Lower lobe of right lung (tissue), 2 donors: ENCODE data around the gene MGST2. TPM values are rescaled to one million over a fixed set of nuclear protein-coding genes. Genes with fewer than 3 reads are reported as not detected.
A peak's percentile ranks its signal among the peaks of the same experiment; 100 is the strongest.
"Not testable (repeated sequence)": the region's sequence is repeated elsewhere in the genome, so short reads cannot be mapped to it uniquely, and the experiment has no call there.

Experiments used
- ATAC-seq, 2 donors: fragments of 200-7000 bp; cut with Tn5 transposase; one replicate each; pipeline ENCODE4 v1.9.1; 2020 to 2022; ENCODE audit warnings: mild to moderate bottlenecking in 2 of 2, moderate library complexity in 2 of 2
- DNase-seq: peaks from one replicate; pipeline ENCODE4 v3.0.0-alpha.2; 2020
- H3K27ac ChIP-seq: fragments of 200-600 bp; one replicate; pipeline ENCODE4 v1.8.0; 2022
- H3K27me3 ChIP-seq: fragments of 200-600 bp; one replicate; pipeline ENCODE4 v1.8.0; 2022; ENCODE audit warnings: low read depth
- H3K36me3 ChIP-seq: fragments of 200-600 bp; one replicate; pipeline ENCODE4 v1.8.0; 2022; ENCODE audit warnings: mild to moderate bottlenecking
- H3K4me1 ChIP-seq: fragments of 200-600 bp; one replicate; pipeline ENCODE4 v1.8.0; 2022
- H3K4me3 ChIP-seq: fragments of 200-600 bp; one replicate; pipeline ENCODE4 v1.8.0; 2022; ENCODE audit warnings: mild to moderate bottlenecking
- H3K9me3 ChIP-seq: fragments of 200-600 bp; one replicate; pipeline ENCODE4 v1.8.0; 2022
- CTCF ChIP-seq: fragments of 200-600 bp; IDR thresholded peaks from one replicate; pipeline ENCODE4 v1.8.0; 2022; ENCODE audit warnings: antibody characterized with exemption, mild to moderate bottlenecking
- intact Hi-C: fragments of 100-400 bp; cut with DNase I; formaldehyde crosslinking; loops from one replicate; pipeline ENCODE4 v1.11.0; 2022
- total RNA-seq: library from RNA; stranded (reverse); fragmentation: NEBNext Ultra II Directional; extraction: Animal tissue kit (Norgen Biotek cat#: 25700); gene quantifications from one replicate; pipeline ENCODE4 v1.2.1, GENCODE V29; 2021
- donor health status: DM: no; HTN: yes; CAD: no; lungs with severe emphysema.

The MGST2 gene
- total RNA-seq, 1 donor from 2014 or later: 79.3 TPM

DNA sequence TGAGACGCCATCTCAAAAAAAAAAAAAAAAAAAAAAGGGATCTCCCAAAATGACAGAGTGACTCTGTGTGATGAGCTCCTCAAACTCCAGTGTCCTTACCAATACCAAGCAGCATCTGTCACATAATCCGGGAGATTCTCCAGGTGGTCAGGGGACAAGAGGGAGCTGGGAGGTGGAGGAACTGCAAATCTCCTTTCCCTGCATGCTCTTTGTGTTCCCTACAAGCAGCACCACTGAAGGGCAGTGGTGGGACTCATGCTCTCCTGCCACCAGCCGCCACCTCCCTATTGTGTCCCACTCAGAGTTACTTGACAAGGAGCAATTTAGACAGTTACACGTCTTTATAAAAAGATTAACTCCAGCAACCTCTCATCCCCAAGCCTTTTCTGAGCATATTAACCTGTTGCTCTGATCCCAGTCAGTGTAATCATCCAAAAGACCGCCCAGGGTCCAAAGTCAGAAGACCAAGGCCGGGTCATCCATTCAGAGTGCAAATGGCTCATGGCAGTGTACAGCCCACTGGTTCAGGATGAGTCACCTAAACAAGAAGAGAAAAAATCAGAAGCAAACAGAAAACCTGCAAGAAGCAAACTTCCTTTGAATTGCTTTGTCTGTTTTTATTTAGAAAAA lies 23.6 kb downstream of the MGST2 start:
- Histone ChIP-seq H3K4me3 (no peak overlapping the region), H3K27ac (no peak overlapping the region), H3K27me3 (no peaks in the 10 kb centered on the region), H3K36me3 (peaks cover 6% of the 10 kb centered on the region), H3K4me1 (peaks cover 24% of the 10 kb centered on the region), H3K9me3 (no peaks in the 10 kb centered on the region)
- TF ChIP-seq CTCF: no peak
- intact Hi-C loops: no loop called here
- DNase-seq: no peak
- ATAC-seq: no peak

GRCh38 chr4:139690419-139690818 lies 24.8 kb downstream of the MGST2 start:
- Histone ChIP-seq H3K9me3 (no peaks in the 10 kb centered on the region), H3K4me1 (peaks cover 24% of the 10 kb centered on the region), H3K36me3 (peaks cover 5% of the 10 kb centered on the region), H3K27ac (no peak overlapping the region), H3K4me3 (no peak overlapping the region), H3K27me3 (no peaks in the 10 kb centered on the region)
- intact Hi-C loops: no loop called here
- TF ChIP-seq CTCF: no peak
- no peak for ATAC-seq
- DNase-seq: no peak

GRCh38 chr4:139692309-139693012 lies 26.8 kb downstream of the MGST2 start:
- Histone ChIP-seq H3K27me3 (no peaks in the 10 kb centered on the region), H3K4me1 (peaks cover 12% of the 10 kb centered on the region), H3K27ac (no peak overlapping the region), H3K4me3 (no peak overlapping the region), H3K36me3 (peaks cover 10% of the 10 kb centered on the region), H3K9me3 (no peaks in the 10 kb centered on the region)
- intact Hi-C loops: no loop called here
- DNase-seq (no peak), ATAC-seq (peak; percentile 31 to 34)
- peak; percentile 20 for TF ChIP-seq CTCF

DNA sequence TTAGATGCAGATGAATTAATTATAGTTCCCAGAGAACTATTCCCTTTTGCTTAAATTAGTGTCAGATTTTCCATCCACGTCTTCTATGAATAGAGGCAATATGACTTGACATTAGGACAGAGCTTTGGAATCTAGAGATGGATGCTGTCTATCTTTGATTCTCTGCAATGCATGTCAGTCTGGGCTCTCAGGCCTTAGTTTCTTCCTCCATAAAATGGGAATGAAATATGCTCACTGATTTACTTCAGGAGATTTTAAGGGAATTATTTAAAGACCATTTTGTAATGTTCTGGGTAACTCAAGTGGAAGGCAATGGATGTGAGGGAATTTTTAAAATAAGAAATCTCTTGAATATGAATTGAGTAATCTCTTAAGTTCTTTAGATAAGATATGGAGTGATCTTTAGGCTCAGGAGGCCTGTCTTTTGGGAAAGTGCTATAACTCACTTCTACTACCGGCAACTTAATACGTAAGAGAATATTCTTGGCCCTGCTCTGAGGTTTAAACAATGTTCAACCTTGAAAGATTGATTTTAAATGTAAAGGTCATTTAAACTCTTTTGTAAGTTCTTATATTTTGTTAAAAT lies 29.0 kb downstream of the MGST2 start:
- H3K27me3 ChIP-seq: no peaks in the 10 kb centered on the region
- ATAC-seq (no peak), DNase-seq (no peak)
- no peak overlapping the region for H3K27ac ChIP-seq
- H3K4me1 ChIP-seq: peaks cover 5% of the 10 kb centered on the region
- no peak overlapping the region for H3K4me3 ChIP-seq
- intact Hi-C loops: no loop called here
- H3K36me3 ChIP-seq: peaks cover 15% of the 10 kb centered on the region
- no peak for TF ChIP-seq CTCF
- no peaks in the 10 kb centered on the region for H3K9me3 ChIP-seq

- no peaks in the 10 kb centered on the region for H3K27me3 ChIP-seq
- ATAC-seq (no peak), DNase-seq (no peak)
- peaks cover 15% of the 10 kb centered on the region for H3K36me3 ChIP-seq
- no peaks in the 10 kb centered on the region for H3K9me3 ChIP-seq
- intact Hi-C loops: no loop called here
- no peak for TF ChIP-seq CTCF
- no peak overlapping the region for H3K27ac ChIP-seq
- H3K4me1 ChIP-seq: peaks cover 5% of the 10 kb centered on the region
- H3K4me3 ChIP-seq: no peak overlapping the region
Observed at GRCh38 chr4:139696491-139696890, 30.9 kb downstream of the MGST2 start.

DNA sequence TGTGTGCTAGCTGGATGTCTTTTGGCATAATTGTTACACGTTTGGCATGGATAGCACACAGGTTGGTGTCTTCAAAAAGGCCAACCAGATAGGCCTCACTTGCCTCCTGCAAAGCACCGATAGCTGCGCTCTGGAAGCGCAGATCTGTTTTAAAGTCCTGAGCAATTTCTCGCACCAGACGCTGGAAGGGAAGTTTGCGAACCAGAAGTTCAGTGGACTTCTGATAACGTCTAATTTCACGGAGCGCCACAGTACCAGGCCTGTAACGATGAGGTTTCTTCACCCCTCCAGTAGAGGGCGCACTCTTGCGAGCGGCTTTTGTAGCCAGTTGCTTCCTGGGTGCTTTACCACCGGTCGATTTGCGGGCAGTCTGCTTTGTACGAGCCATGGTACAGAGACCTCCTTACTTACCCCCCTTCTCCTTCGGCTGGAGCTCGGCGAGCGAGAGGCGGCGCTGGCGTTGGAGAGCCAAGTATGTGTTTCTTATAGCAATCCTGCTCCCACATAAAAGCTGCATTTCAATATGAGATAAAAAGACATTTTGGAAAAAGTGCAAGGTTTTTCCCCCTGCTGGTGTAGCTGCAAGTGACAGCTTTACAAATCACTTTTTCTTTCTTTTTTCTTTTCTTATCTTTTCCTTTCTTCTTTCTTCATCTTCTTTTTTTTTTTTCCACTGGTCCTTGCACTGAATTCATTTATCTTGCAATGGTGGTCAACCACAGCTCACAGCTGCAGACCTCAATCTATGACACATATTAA lies 32.7 kb downstream of the MGST2 start:
- H3K4me1 ChIP-seq, DNase-seq, H3K27ac ChIP-seq, intact Hi-C loops, ATAC-seq, H3K9me3 ChIP-seq, H3K27me3 ChIP-seq, H3K4me3 ChIP-seq: not testable (repeated sequence)
- H3K36me3 ChIP-seq: peaks cover 20% of the 10 kb centered on the region
